Esophagus squamous epithelium (tissue), 5 donors: ENCODE measurements around the gene PTPRN2. TPM values are rescaled to one million over a fixed set of nuclear protein-coding genes. Genes with fewer than 3 reads are reported as not detected.

Experiments
- DNase-seq: peaks from one replicate; lab custom pipeline; 2025; lab: John Stamatoyannopoulos, UW
- H3K27ac ChIP-seq, 4 donors: fragments of 200-600 bp; sonication (generic); one replicate each; pipeline ENCODE4 v1.5.1; 2016 to 2019; ENCODE audit warnings: mild to moderate bottlenecking in 1 of 4
- H3K27me3 ChIP-seq, 4 donors: fragments of 200-600 bp; sonication (generic); 1 replicate in 3 of 4; 2 replicates in 1 of 4; pipeline versions ENCODE4 v1.5.1 to v1.6.0; 2017 to 2021; ENCODE audit warnings: antibody characterized with exemption in 1 of 4
- H3K36me3 ChIP-seq, 3 donors: fragments of 200-600 bp; sonication (generic); one replicate each; pipeline ENCODE4 v1.5.1; 2016 to 2019
- H3K4me1 ChIP-seq, 3 donors: fragments of 200-600 bp; sonication (generic); one replicate each; pipeline ENCODE4 v1.5.1; 2017 to 2019
- H3K4me3 ChIP-seq, 4 donors: fragments of 200-600 bp; sonication (generic); 1 replicate in 3 of 4; 2 replicates in 1 of 4; pipeline ENCODE4 v1.5.1; 2016 to 2019; ENCODE audit warnings: mild to moderate bottlenecking in 2 of 4, moderate library complexity in 1 of 4
- H3K9me3 ChIP-seq, 3 donors: fragments of 200-600 bp; sonication (generic); one replicate each; pipeline ENCODE4 v1.5.1; 2016 to 2019
- POLR2A ChIP-seq, 4 donors: fragments of 450-650 bp; IDR thresholded peaks; one replicate each; pipeline ENCODE4 v1.6.1; 2017; ENCODE audit warnings: antibody characterized with exemption in 4 of 4, mild to moderate bottlenecking in 4 of 4, moderate library complexity in 3 of 4
- WGBS, 2 donors: methylation state at CpG; one replicate each; pipeline ENCODE4 v1.1.5; 2018; 5-methylcytosine and 5-hydroxymethylcytosine counted together
- intact Hi-C: fragments of 100-400 bp; cut with DNase I; formaldehyde crosslinking; loops from one replicate; pipeline ENCODE4 v1.15.0; 2022
- total RNA-seq, 4 donors: library from RNA; depleted of rRNA; stranded (reverse); fragments of >200 nt; gene quantifications; one replicate each; pipeline ENCODE4 v1.1.0, GENCODE V29; 2016
- TF ChIP-seq, protein P1 (sequence below), 6 experiments: fragments of 450-650 bp in 4 of 6; fragments of 200-600 bp in 2 of 6; sonication (generic) in 2 of 6; IDR thresholded peaks; one replicate each; pipeline ENCODE4 v1.5.1; 2016 to 2019; ENCODE audit warnings: antibody characterized with exemption in 6 of 6, mild to moderate bottlenecking in 4 of 6, moderate library complexity in 4 of 6
- donor health status: DM: yes; HTN: yes; CAD: no.

The PTPRN2 gene
- total RNA-seq, 4 donors from 2014 or later = 0.38 to 2.7 (median 1.0) TPM

DNA sequence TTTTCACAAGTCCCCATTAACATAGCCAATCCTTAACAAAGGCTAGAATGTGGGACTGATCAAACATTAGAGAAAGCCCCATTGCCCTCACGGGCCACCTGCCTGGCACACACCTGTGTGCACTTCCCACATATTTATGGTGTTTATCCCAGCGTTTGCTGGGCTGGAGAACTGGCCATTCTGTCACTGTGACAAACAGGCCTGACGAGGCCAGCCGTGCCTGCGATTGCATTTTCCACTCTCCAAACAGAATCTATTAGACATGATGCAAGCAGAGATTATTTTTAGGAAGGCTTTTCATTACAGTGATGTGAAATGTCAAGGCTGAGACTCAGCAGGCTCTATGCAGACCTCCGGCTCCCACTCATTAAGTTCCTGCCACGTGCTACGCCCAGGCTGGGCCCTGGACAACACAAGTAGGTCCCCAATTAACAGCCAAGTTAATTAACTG, 20.4 kb downstream of the PTPRN2 start:
- 52 to 53% methylated on average over 3 to 4 of the region's 8 CpGs for WGBS, 2 donors
- no peak for TF ChIP-seq POLR2A (IDR thresholded peaks at IDR 0.05)
- TF ChIP-seq, protein P1, sequence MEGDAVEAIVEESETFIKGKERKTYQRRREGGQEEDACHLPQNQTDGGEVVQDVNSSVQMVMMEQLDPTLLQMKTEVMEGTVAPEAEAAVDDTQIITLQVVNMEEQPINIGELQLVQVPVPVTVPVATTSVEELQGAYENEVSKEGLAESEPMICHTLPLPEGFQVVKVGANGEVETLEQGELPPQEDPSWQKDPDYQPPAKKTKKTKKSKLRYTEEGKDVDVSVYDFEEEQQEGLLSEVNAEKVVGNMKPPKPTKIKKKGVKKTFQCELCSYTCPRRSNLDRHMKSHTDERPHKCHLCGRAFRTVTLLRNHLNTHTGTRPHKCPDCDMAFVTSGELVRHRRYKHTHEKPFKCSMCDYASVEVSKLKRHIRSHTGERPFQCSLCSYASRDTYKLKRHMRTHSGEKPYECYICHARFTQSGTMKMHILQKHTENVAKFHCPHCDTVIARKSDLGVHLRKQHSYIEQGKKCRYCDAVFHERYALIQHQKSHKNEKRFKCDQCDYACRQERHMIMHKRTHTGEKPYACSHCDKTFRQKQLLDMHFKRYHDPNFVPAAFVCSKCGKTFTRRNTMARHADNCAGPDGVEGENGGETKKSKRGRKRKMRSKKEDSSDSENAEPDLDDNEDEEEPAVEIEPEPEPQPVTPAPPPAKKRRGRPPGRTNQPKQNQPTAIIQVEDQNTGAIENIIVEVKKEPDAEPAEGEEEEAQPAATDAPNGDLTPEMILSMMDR (IDR thresholded peaks at IDR 0.05) = no peak
- Histone ChIP-seq H3K4me1 (no peaks in the 10 kb centered on the region), H3K4me3 (no peak overlapping the region), H3K36me3 (no peaks in the 10 kb centered on the region), H3K27me3 (peaks cover 0 to 85% (median 0%) of the 10 kb centered on the region in 4 donors), H3K9me3 (no peaks in the 10 kb centered on the region), H3K27ac (no peak overlapping the region)
- intact Hi-C loops = no loop called here
- DNase-seq = no peak

DNA sequence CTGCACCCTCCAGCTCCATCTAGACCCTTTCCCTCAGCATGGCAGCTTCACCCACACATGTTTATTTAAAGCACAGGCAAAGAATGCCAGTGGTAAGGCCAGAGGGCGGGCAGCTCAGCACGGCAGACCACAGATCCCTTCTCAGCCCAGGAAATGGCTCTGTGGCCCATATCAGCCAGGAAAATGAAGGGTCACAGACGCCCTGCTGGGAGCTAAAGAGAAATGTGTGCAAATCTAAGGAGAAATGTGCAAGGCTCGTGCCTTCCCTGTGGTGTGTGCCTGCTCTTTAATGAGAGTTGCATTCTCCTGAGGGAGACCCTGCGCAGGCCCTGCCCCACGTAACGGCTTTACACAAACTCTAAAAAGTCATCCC, 23.0 kb downstream of the PTPRN2 start:
- H3K36me3 ChIP-seq = no peaks in the 10 kb centered on the region
- H3K4me3 ChIP-seq = no peak overlapping the region
- intact Hi-C loops = no loop called here
- TF ChIP-seq POLR2A (IDR thresholded peaks at IDR 0.05) = no peak
- TF ChIP-seq, protein P1 (IDR thresholded peaks at IDR 0.05) = no peak
- WGBS, 2 donors = 38 to 59% methylated on average over 5 to 7 of the region's 7 CpGs
- H3K9me3 ChIP-seq = no peaks in the 10 kb centered on the region
- H3K27ac ChIP-seq = no peak overlapping the region
- H3K4me1 ChIP-seq = no peaks in the 10 kb centered on the region
- DNase-seq = no peak
- H3K27me3 ChIP-seq = peaks cover 0 to 75% (median 0%) of the 10 kb centered on the region in 4 donors

DNA sequence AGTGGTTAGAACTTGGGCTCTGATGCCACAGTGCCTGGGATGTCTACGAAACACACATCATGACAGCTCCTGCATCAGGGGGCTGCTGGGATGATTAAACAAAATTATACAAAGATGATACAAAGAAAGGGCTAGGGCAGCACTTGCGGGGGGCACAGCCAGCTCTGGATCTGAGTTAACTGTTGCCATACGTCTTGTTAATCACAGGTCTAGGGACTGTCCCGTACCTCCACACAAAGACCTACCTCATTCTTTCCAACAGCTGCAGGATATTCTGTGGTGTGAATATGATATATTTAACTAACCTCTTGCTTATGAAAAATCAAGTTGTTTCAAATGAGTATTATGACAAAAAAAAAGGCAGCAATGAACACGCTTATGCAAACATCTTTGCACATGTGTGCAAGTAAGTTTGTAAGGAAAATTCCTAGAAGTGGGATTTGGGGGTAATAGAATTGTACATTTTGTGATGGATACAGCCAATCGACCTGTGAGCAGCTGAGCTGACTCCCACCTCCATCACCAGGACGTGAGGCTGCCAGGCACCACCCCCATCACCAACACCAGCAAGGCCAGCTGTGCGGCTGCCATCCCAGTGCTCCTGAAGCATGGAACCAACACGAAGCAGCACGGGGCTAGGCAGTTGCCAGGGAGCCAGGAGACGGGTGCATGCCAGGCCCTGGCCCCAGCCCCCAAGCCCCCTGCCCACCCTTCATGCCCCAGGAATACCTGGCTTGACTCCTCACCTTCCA, 23.5 kb downstream of the PTPRN2 start:
- H3K4me3 ChIP-seq = no peak overlapping the region
- no peak for TF ChIP-seq POLR2A (IDR thresholded peaks at IDR 0.05)
- TF ChIP-seq, protein P1 (IDR thresholded peaks at IDR 0.05) = no peak
- intact Hi-C loops = no loop called here
- H3K4me1 ChIP-seq = no peaks in the 10 kb centered on the region
- H3K9me3 ChIP-seq = no peaks in the 10 kb centered on the region
- WGBS, 2 donors = 62 to 66% methylated on average over 7 to 11 of the region's 11 CpGs
- no peak for DNase-seq
- H3K36me3 ChIP-seq = no peaks in the 10 kb centered on the region
- peaks cover 0 to 70% (median 0%) of the 10 kb centered on the region in 4 donors for H3K27me3 ChIP-seq
- no peak overlapping the region for H3K27ac ChIP-seq

DNA sequence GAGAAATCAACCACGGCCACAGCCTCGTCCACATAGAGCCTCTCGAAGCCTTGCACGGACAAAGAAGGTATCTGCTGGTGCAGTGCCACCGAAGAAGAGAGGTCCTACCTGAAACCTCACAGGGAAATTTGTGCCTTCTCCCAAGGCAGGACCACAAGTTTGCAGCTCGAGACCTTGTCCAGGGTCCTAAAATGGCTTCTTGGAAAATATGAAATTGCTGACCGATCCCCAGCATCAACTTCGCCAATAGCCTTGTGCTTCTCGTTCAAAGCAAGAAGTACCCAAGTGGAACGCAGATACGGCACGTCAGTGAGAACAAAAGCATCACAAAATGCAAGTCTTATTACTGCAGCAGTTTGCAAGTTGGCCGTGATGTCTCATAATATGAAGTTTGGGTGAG, 24.6 kb downstream of the PTPRN2 start:
- no peak overlapping the region for H3K27ac ChIP-seq
- H3K4me1 ChIP-seq = no peaks in the 10 kb centered on the region
- H3K27me3 ChIP-seq = peaks cover 0 to 59% (median 0%) of the 10 kb centered on the region in 4 donors
- H3K4me3 ChIP-seq = no peak overlapping the region
- TF ChIP-seq, protein P1 (IDR thresholded peaks at IDR 0.05) = no peak
- TF ChIP-seq POLR2A (IDR thresholded peaks at IDR 0.05) = no peak
- H3K9me3 ChIP-seq = no peaks in the 10 kb centered on the region
- WGBS, 2 donors = 76 to 78% methylated on average over 7 to 13 of the region's 13 CpGs
- H3K36me3 ChIP-seq = no peaks in the 10 kb centered on the region
- intact Hi-C loops = no loop called here
- DNase-seq = no peak

DNA sequence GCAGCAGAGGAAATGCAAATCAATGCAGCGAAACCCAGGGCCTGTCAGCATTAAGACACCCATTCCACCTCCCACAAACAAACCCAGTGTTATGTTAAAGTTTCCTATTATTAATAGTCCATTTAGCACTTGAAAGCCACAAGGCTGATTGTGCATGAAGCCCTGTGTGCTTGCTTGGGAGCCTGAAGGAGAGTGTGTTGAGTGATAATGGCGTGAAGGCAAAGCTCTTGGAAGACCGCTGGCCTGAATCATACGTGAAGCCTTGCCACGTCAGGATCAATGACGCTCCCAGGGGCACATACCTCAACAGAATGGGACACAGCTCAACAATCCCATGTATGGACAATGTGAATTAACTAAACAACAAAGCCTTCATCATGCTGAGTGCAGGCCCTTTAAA, 25.1 kb downstream of the PTPRN2 start:
- H3K9me3 ChIP-seq = no peaks in the 10 kb centered on the region
- no peak for DNase-seq
- H3K27ac ChIP-seq = no peak overlapping the region
- no peak for TF ChIP-seq POLR2A (IDR thresholded peaks at IDR 0.05)
- TF ChIP-seq, protein P1 (IDR thresholded peaks at IDR 0.05) = no peak
- no peaks in the 10 kb centered on the region for H3K4me1 ChIP-seq
- intact Hi-C loops = no loop called here
- H3K36me3 ChIP-seq = no peaks in the 10 kb centered on the region
- H3K4me3 ChIP-seq = no peak overlapping the region
- WGBS, 2 donors = 73 to 83% methylated on average over 4 to 6 of the region's 6 CpGs
- H3K27me3 ChIP-seq = peaks cover 0 to 54% (median 0%) of the 10 kb centered on the region in 4 donors
